ENCODE measurements around the gene BRD2.
A peak's percentile ranks its signal among the peaks of the same experiment; 100 is the strongest.

Gene BRD2

GRCh38 chr6:33029328-33030184 lies 61.2 kb downstream of the BRD2 start:
- H3K4me3 ChIP-seq (ENCODE audit: severe bottlenecking): no peak overlapping the region
- H3K27me3 ChIP-seq (ENCODE audit: insufficient read depth, poor library complexity, severe bottlenecking): peaks cover 43% of the 10 kb centered on the region
- no peak for TF ChIP-seq CTCF (IDR thresholded peaks at IDR 0.05; ENCODE audit: poor library complexity, severe bottlenecking)
- ATAC-seq (ENCODE audit: low read depth) (0 out of 3 replicates have a peak, but pooled peaks have one; percentile 23), DNase-seq (ENCODE audit: low spot score) (no peak)
- H3K9me3 ChIP-seq (ENCODE audit: severe bottlenecking): no peaks in the 10 kb centered on the region
- no peaks in the 10 kb centered on the region for H3K4me1 ChIP-seq (ENCODE audit: insufficient read depth, poor library complexity, severe bottlenecking)
- H3K36me3 ChIP-seq (ENCODE audit: low read depth): no peaks in the 10 kb centered on the region
- H3K27ac ChIP-seq (ENCODE audit: poor library complexity, severe bottlenecking): no peak overlapping the region

- Histone ChIP-seq H3K4me3 (ENCODE audit: severe bottlenecking) (no peak overlapping the region), H3K4me1 (ENCODE audit: insufficient read depth, poor library complexity, severe bottlenecking) (no peaks in the 10 kb centered on the region), H3K36me3 (ENCODE audit: low read depth) (no peaks in the 10 kb centered on the region), H3K27me3 (ENCODE audit: insufficient read depth, poor library complexity, severe bottlenecking) (peaks cover 37% of the 10 kb centered on the region), H3K9me3 (ENCODE audit: severe bottlenecking) (no peaks in the 10 kb centered on the region), H3K27ac (ENCODE audit: poor library complexity, severe bottlenecking) (no peak overlapping the region)
- no peak for TF ChIP-seq CTCF (IDR thresholded peaks at IDR 0.05; ENCODE audit: poor library complexity, severe bottlenecking)
- no peak for DNase-seq (ENCODE audit: low spot score)
- no peak for ATAC-seq (ENCODE audit: low read depth)
Measured at GRCh38 chr6:33030245-33030644, 61.9 kb downstream of the BRD2 start.

Measured in RWPE2 (cell line).